GM10248 (cell line): Measurements from ENCODE around the gene PLAGL1.
"Not testable (repeated sequence)": the region's sequence is repeated elsewhere in the genome, so short reads cannot be mapped to it uniquely, and the experiment has no call there.

Source experiments
- CTCF ChIA-PET: fragments of 300-600 bp; sonication (Branson Sonifier 250); formaldehyde crosslinking; extraction: SDS; loops from one replicate; lab custom pipeline; 2021; ENCODE audit warnings: antibody characterized with exemption; lab: Yijun Ruan, JAX
- POLR2A ChIA-PET: fragments of 350-650 bp; sonication (Branson Sonifier 250); formaldehyde crosslinking; extraction: SDS; loops from one replicate; lab custom pipeline; 2020; ENCODE audit warnings: antibody characterized with exemption; lab: Yijun Ruan, JAX
- DNase-seq: peaks from one replicate; pipeline ENCODE4 v3.0.0; 2012; ENCODE audit errors: extremely low spot score
- CTCF ChIP-seq: IDR thresholded peaks from 2 replicates; pipeline ENCODE4 v1.5.1; 2012; ENCODE audit warnings: mild to moderate bottlenecking, low read depth; ENCODE audit errors: extremely low read depth, missing control alignments, control extremely low read depth

Gene PLAGL1

GRCh38 chr6:143934867-143935266, 73.2 kb downstream of the PLAGL1 start:
- CTCF ChIA-PET: interaction anchor here (1.3 to 1.8 kb wide), 3 partner anchors 10 to 153 kb away, joined by 3 to 4 read pairs (median 3); no protein-coding TSS in a partner anchor
- TF ChIP-seq CTCF: no peak

DNA sequence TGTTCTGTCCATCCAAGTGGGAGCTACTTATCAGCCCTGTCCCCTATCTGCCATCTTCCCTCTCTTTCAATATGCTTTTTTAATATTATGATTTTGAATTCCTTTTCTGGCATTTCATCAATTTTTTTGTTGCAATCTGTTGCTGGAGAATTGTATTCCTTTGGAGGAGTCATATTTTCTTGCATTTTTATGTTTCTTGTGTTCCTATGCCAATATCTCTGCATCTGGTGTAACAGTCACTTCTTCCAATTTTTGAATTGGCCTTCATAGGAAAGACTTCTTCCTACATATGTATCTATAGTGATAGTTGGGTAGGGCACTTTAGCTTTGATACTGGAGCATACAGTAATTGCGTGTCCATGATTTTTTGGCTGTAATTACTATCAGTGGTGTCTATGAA, 73.7 kb downstream of the PLAGL1 start:
- ChIA-PET CTCF (interaction anchor here (1.4 to 2.6 kb wide), 4 partner anchors 11 to 359 kb away, joined by 4 to 8 read pairs (median 6); no protein-coding TSS in a partner anchor), POLR2A (no interaction called here)
- no peak for TF ChIP-seq CTCF
- DNase-seq: no peak

More at GRCh38 chr6:143934867-143935266, 73.2 kb downstream of the PLAGL1 start:
- DNase-seq: no peak
- POLR2A ChIA-PET: no interaction called here

DNA sequence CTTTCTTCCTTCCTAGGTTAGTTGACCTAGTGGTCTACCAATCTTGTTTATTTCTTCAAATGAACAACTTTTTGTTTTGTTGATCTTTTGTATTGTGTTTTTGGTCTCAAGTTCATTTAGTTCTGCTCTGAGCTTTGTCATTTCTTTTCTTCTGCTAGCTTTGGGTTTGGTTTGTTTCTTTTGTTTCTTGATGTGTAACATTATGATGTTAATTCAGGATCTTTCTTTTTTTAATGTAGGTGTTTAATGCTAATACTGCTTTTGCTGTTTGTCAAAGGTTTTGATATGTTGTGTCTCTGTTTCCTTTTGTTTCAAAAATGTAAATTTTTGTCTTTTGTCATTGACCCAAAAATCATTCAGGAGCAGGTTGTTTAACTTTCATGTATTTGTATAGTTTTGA, 78.1 kb downstream of the PLAGL1 start:
- POLR2A ChIA-PET: no interaction called here
- no peak for TF ChIP-seq CTCF
- CTCF ChIA-PET: interaction anchor here (3.1 kb wide), 1 partner anchor 10 kb away, joined by 11 read pairs; no protein-coding TSS in a partner anchor
- DNase-seq: no peak

GRCh38 chr6:143928853-143929252, 79.2 kb downstream of the PLAGL1 start:
- CTCF ChIA-PET: no interaction called here
- TF ChIP-seq CTCF: no peak
- POLR2A ChIA-PET: no interaction called here
- DNase-seq: no peak

DNA sequence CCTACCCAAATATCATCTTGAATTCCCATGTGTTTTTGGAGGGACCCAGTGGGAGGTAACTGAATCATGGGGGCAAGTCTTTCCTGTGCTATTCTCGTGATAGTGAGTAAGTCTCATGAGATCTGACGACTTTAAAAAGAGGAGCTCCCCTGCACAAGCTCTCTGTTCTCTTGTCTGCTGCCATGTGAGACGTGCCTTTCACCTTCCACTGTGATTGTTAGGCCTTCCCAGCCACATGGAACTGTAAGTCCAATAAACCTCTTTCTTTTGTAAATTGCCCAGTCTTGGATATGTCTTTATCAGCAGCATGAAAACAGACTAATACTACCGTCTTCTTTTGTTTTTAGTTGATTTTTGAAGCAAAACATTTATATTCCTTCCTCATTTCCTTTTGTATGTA, 91.0 kb downstream of the PLAGL1 start:
- POLR2A ChIA-PET, DNase-seq: not testable (repeated sequence)
- CTCF ChIA-PET: interaction anchor here (1.4 to 2.3 kb wide), 2 partner anchors 9 to 23 kb away, joined by 4 to 8 read pairs; no protein-coding TSS in a partner anchor

- CTCF ChIA-PET: interaction anchor here (1.0 to 1.2 kb wide), 4 partner anchors 8 to 178 kb away, joined by 3 read pairs; no protein-coding TSS in a partner anchor
Observed at GRCh38 chr6:143912671-143913070, 95.4 kb downstream of the PLAGL1 start.

More at GRCh38 chr6:143912671-143913070, 95.4 kb downstream of the PLAGL1 start:
- no peak for TF ChIP-seq CTCF
- POLR2A ChIA-PET: no interaction called here
- DNase-seq: no peak
